Stimulated activated CD8-positive, alpha-beta memory T cell treated with anti-CD3 and anti-CD28 coated beads, Interleukin-7, amount 100 ng/mL, for 4 hours (primary cell): Measurements from ENCODE around the gene KCNQ1.

ENCODE experiments used
- DNase-seq, 2 donors: peaks; one replicate each; pipeline ENCODE4 v3.0.0-alpha.2; 2020; ENCODE audit warnings: low read depth in 2 of 2

Gene KCNQ1

GRCh38 chr11:2444821-2445745 is at the start of gene KCNQ1:
Gene KCNQ1 (plus strand): TSS chr11:2445008. CDS start chr11:2445099, 91 bp downstream.
- DNase-seq, result peak in 1 of 2 donors; percentile 37

GRCh38 chr11:2395211-2395730 is 49.5 kb upstream of the KCNQ1 start:
- no peak for DNase-seq

GRCh38 chr11:2395856-2396255 is 49.0 kb upstream of the KCNQ1 start:
- no peak for DNase-seq

- no peak for DNase-seq
Measured at GRCh38 chr11:2396471-2396870, 48.3 kb upstream of the KCNQ1 start.

- DNase-seq, result no peak
Measured at GRCh38 chr11:2397005-2397404, 47.8 kb upstream of the KCNQ1 start.

- no peak for DNase-seq
Measured at GRCh38 chr11:2398664-2399355, 46.0 kb upstream of the KCNQ1 start.

GRCh38 chr11:2399488-2400068 is 45.2 kb upstream of the KCNQ1 start:
- DNase-seq, result peak in 1 of 2 donors; percentile 21

GRCh38 chr11:2400069-2400761 is 44.6 kb upstream of the KCNQ1 start, which contains the start of gene TSSC4:
Gene TSSC4 (plus strand): TSS chr11:2400750. CDS start chr11:2402634, 1,884 bp downstream.
- peak; percentile 99 to 100 for DNase-seq

- no peak for DNase-seq
Measured at GRCh38 chr11:2400762-2401435, 43.9 kb upstream of the KCNQ1 start.

- DNase-seq, result no peak
Measured at GRCh38 chr11:2401436-2401984, 43.3 kb upstream of the KCNQ1 start.

- DNase-seq, result no peak
Measured at GRCh38 chr11:2402106-2402505, 42.7 kb upstream of the KCNQ1 start.

- DNase-seq, result no peak
Measured at GRCh38 chr11:2402890-2403645, 41.7 kb upstream of the KCNQ1 start.

- DNase-seq, result no peak
Measured at GRCh38 chr11:2404735-2405196, 40.0 kb upstream of the KCNQ1 start.

- no peak for DNase-seq
Measured at GRCh38 chr11:2406451-2406850, 38.4 kb upstream of the KCNQ1 start.

- no peak for DNase-seq
Measured at GRCh38 chr11:2406878-2407410, 37.9 kb upstream of the KCNQ1 start.

- DNase-seq, result no peak
Measured at GRCh38 chr11:2408671-2409070, 36.1 kb upstream of the KCNQ1 start.

- DNase-seq, result no peak
Measured at GRCh38 chr11:2409126-2409525, 35.7 kb upstream of the KCNQ1 start.

- DNase-seq, result no peak
Measured at GRCh38 chr11:2409611-2410468, 35.0 kb upstream of the KCNQ1 start.

GRCh38 chr11:2410616-2411015 is 34.2 kb upstream of the KCNQ1 start:
- DNase-seq, result no peak
